ENCODE measurements around the gene BIRC7. TPM values are rescaled to one million over a fixed set of nuclear protein-coding genes. Genes with fewer than 3 reads are reported as not detected.
"Not testable (repeated sequence)": the region's sequence is repeated elsewhere in the genome, so short reads cannot be mapped to it uniquely, and the experiment has no call there.

The BIRC7 gene
- total and polyA plus RNA-seq, 2 donors = 0.09 to 0.87 TPM

DNA sequence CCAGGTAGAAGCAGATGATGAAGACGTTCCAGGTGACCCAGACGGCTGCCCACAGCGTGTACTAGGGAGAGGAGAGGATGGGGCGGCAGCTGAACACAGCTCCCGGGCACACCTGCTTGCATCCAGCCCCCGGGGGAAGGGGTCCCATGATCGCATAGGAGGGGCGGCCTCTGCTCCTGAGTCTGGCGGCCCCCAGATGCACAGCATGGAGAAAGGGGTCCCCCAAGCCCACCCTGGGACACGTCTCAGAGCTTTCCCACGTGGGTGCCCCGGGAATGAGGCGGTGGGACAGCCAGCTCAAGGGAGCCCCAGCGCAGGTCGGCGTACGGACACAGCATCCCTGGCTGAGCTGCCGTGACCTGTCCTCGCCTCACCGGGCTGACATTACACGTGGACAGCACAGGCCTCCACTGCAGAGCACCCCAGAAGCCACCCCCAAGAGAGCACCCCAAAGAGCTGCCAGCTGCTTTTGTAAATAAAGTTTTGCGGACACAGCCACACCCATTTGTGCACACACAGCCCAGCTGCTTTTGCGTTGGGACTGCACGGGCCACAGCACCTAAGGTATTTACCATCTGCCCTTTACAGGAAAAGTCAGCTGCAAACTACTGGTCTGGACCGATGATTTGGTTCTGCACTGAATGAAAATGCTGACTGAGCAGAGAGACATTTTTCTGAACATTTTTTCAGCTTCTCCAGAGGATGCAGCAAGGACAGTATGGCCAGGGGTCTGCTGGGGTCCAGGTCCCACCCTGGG is 13.3 kb downstream of the BIRC7 start:
- H3K36me3 ChIP-seq (ENCODE audit: control insufficient read depth in 2 of 2, insufficient read depth in 2 of 2, low read length in 1 of 2) = no peaks in the 10 kb centered on the region
- peaks cover 41 to 84% of the 10 kb centered on the region in 2 donors for H3K27me3 ChIP-seq (ENCODE audit: control insufficient read depth in 2 of 2, insufficient read depth in 1 of 2, low read length in 1 of 2)
- H3K4me1 ChIP-seq (ENCODE audit: control insufficient read depth in 2 of 2, insufficient read depth in 2 of 2, low read length in 2 of 2) = no peaks in the 10 kb centered on the region
- H3K9me3 ChIP-seq (ENCODE audit: control insufficient read depth in 2 of 2, insufficient read depth in 1 of 2, low read length in 1 of 2) = no peaks in the 10 kb centered on the region
- WGBS = 82% methylated on average over 25 of the region's 25 CpGs
- H3K27ac ChIP-seq (ENCODE audit: low read depth in 1 of 2, low read length in 1 of 2) = no peak overlapping the region
- no peak overlapping the region for H3K4me3 ChIP-seq (ENCODE audit: low read length in 2 of 2)
- DNase-seq (ENCODE audit: low read depth in 6 of 9, low spot score in 9 of 9) = no peak

DNA sequence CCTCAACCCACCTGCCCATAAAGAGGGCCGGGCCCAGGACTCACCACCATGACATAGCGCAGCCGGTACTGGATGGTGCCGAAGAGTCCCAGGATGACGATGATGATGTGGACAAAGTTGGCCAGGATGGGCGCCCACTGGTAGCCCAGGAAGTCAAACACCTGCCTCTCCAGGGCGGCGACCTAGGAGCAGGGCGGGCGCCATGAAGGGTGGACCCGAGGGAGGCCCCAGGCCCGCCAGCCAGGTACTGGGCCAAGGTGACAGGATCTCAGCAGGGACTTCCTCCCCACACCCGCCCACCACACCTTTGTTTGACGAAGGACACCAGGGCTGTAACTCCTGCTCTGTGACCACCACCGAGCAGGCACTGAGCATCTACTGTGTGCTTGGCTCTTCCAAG is 14.2 kb downstream of the BIRC7 start:
- 93% methylated on average over 15 of the region's 15 CpGs for WGBS
- no peak for DNase-seq (ENCODE audit: low read depth in 6 of 9, low spot score in 9 of 9)
- Histone ChIP-seq H3K36me3 (ENCODE audit: control insufficient read depth in 2 of 2, insufficient read depth in 2 of 2, low read length in 1 of 2) (no peaks in the 10 kb centered on the region), H3K27ac (ENCODE audit: low read depth in 1 of 2, low read length in 1 of 2) (no peak overlapping the region), H3K27me3 (ENCODE audit: control insufficient read depth in 2 of 2, insufficient read depth in 1 of 2, low read length in 1 of 2) (peaks cover 50 to 86% of the 10 kb centered on the region in 2 donors), H3K4me3 (ENCODE audit: low read length in 2 of 2) (no peak overlapping the region), H3K4me1 (ENCODE audit: control insufficient read depth in 2 of 2, insufficient read depth in 2 of 2, low read length in 2 of 2) (no peaks in the 10 kb centered on the region), H3K9me3 (ENCODE audit: control insufficient read depth in 2 of 2, insufficient read depth in 1 of 2, low read length in 1 of 2) (no peaks in the 10 kb centered on the region)

DNA sequence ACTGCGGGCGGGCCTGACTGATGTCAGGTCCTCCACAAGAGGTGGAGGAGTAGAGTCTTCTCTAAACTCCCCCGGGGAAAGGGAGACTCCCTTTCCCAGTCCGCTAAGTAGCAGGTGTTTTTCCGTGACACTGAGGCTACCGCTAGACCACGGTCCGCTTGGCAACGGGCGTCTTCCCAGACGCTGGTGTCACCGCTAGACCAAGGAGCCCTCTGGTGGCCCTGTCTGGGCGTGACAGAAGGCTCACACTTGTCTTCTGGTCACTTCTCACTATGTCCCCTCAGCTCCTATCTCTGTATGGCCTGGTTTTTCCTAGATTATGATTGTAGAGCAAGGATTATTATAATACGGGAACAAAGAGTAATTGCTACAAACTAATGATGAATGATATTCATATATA is 15.6 kb downstream of the BIRC7 start:
- not testable (repeated sequence) for H3K27ac ChIP-seq (ENCODE audit: low read depth in 1 of 2, low read length in 1 of 2); H3K4me1 ChIP-seq (ENCODE audit: control insufficient read depth in 2 of 2, insufficient read depth in 2 of 2, low read length in 2 of 2); H3K36me3 ChIP-seq (ENCODE audit: control insufficient read depth in 2 of 2, insufficient read depth in 2 of 2, low read length in 1 of 2); H3K4me3 ChIP-seq (ENCODE audit: low read length in 2 of 2); DNase-seq (ENCODE audit: low read depth in 6 of 9, low spot score in 9 of 9); H3K9me3 ChIP-seq (ENCODE audit: control insufficient read depth in 2 of 2, insufficient read depth in 1 of 2, low read length in 1 of 2)
- WGBS = 41% methylated on average over 12 of the region's 14 CpGs
- H3K27me3 ChIP-seq (ENCODE audit: control insufficient read depth in 2 of 2, insufficient read depth in 1 of 2, low read length in 1 of 2) = peaks cover 62 to 91% of the 10 kb centered on the region in 2 donors

DNA sequence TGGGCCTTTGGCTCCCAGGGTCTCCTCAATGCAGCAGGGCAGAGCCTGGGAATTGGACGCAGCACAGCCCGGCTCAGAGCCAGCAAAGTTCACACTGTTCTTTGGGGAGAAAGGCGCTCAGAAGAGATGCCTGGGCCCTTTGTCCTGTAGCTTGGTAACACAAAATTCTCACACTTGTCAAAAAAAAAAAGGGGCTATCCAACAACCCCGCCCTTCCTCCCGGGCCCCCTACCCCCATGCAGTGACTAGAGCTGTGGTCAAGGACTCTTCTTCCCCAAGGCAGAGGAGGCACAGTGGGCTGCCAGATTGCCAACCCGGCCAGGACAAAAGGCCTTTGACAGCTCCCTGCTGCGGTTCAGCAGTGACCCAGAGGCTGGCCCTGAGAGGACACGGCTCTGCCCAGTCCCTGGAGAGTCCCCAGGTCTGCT is 16.6 kb downstream of the BIRC7 start:
- Histone ChIP-seq H3K4me1 (ENCODE audit: control insufficient read depth in 2 of 2, insufficient read depth in 2 of 2, low read length in 2 of 2) (no peaks in the 10 kb centered on the region), H3K27ac (ENCODE audit: low read depth in 1 of 2, low read length in 1 of 2) (no peak overlapping the region), H3K27me3 (ENCODE audit: control insufficient read depth in 2 of 2, insufficient read depth in 1 of 2, low read length in 1 of 2) (peaks cover 62 to 90% of the 10 kb centered on the region in 2 donors), H3K4me3 (ENCODE audit: low read length in 2 of 2) (no peak overlapping the region), H3K36me3 (ENCODE audit: control insufficient read depth in 2 of 2, insufficient read depth in 2 of 2, low read length in 1 of 2) (no peaks in the 10 kb centered on the region), H3K9me3 (ENCODE audit: control insufficient read depth in 2 of 2, insufficient read depth in 1 of 2, low read length in 1 of 2) (no peaks in the 10 kb centered on the region)
- 68% methylated on average over 8 of the region's 8 CpGs for WGBS
- no peak for DNase-seq (ENCODE audit: low read depth in 6 of 9, low spot score in 9 of 9)

DNA sequence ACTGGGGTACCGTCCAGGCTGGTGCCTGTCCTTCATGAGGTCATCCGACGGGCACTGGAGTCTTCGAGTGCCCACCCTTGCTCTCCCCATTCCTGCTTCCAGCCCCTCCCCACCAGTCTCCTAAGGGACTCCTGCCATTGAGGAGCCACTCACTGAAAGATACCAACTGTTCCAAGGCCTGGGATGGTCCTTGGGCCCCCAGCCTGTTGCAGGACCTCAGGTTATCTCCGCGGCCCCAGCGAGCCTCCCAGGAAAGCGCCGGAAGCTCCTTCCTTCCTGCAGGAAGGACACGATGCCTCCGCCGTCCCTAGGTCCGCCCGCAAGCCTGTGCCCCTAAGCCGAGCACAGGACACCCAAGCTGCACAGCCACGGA is 17.3 kb downstream of the BIRC7 start:
- H3K4me3 ChIP-seq (ENCODE audit: low read length in 2 of 2) = no peak overlapping the region
- H3K36me3 ChIP-seq (ENCODE audit: control insufficient read depth in 2 of 2, insufficient read depth in 2 of 2, low read length in 1 of 2) = no peaks in the 10 kb centered on the region
- DNase-seq (ENCODE audit: low read depth in 6 of 9, low spot score in 9 of 9) = no peak
- no peaks in the 10 kb centered on the region for H3K9me3 ChIP-seq (ENCODE audit: control insufficient read depth in 2 of 2, insufficient read depth in 1 of 2, low read length in 1 of 2)
- H3K27me3 ChIP-seq (ENCODE audit: control insufficient read depth in 2 of 2, insufficient read depth in 1 of 2, low read length in 1 of 2) = peaks cover 58 to 87% of the 10 kb centered on the region in 2 donors
- H3K4me1 ChIP-seq (ENCODE audit: control insufficient read depth in 2 of 2, insufficient read depth in 2 of 2, low read length in 2 of 2) = peaks cover 0 to 3% of the 10 kb centered on the region in 2 donors
- 13% methylated on average over 16 of the region's 16 CpGs for WGBS
- H3K27ac ChIP-seq (ENCODE audit: low read depth in 1 of 2, low read length in 1 of 2) = no peak overlapping the region

DNA sequence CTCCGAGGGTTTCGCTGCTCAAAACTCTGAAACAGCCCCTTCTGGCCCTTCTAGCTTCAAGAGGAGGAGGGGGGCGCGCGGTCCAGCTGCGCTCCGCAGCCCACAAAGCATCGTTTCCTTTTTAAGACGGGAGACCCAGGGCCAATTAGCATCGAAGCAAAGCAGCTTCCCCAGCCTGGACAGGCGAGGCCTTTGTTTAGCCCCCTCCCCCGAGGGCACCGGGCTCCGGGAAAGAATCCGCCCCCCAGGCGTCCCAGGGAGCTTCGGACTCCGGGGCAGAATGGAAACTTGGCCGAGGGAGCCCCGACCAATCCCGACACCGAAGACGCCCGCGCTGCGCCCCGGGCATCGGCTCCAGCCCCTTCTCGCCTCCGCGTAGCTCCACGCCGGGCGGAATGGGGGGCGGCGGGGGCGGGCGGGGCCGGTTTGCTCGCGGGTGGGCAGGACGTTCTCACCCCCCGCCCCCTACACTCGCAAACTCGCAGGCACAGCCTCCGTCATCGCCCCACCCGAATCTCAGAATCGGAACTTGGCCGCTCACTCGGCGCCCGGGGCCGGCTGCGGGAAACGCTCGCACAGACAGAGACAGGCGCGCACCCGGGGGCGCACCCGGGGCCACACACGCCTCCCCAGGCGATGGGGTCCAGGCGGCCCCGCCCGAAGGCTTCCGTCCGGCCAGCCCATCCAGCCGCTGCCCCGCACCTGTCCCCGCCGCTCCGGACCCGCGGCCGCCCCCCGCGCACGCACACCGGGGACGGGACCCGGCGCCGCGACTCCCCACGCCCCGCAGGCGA is 17.9 kb downstream of the BIRC7 start:
- no peaks in the 10 kb centered on the region for H3K9me3 ChIP-seq (ENCODE audit: control insufficient read depth in 2 of 2, insufficient read depth in 1 of 2, low read length in 1 of 2)
- peaks cover 54 to 87% of the 10 kb centered on the region in 2 donors for H3K27me3 ChIP-seq (ENCODE audit: control insufficient read depth in 2 of 2, insufficient read depth in 1 of 2, low read length in 1 of 2)
- 3% methylated on average over 89 of the region's 89 CpGs for WGBS

DNA sequence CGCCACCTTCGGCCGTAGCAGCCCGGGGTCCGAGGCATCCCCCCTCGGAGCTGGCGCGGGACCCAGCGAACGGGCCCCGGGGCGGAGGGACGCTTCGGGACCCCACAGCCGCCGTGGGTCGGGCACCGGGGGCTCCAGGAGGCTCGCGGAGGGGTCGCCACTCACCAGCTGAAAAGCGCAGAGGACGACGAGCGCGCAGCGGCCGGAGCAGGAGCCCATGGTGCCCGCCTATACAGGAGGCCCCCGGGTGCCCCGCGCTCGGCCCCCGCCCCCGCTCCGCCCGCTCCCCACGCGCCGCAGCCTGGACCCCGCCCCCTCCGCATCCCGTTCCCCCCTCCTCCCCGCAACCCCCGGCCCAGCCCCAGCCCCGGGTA is 18.5 kb downstream of the BIRC7 start, which contains the start of gene NKAIN4:
Gene NKAIN4 (minus strand): TSS at position 232 of the 374 bp plus-strand sequence. CDS start 13 bp downstream, at position 219.
- peak within 1 kb of the TSS in 1 of 2 donors; percentile 7 for H3K4me3 ChIP-seq (ENCODE audit: low read length in 2 of 2)
- no peaks in the 10 kb centered on the region for H3K9me3 ChIP-seq (ENCODE audit: control insufficient read depth in 2 of 2, insufficient read depth in 1 of 2, low read length in 1 of 2)
- H3K27me3 ChIP-seq (ENCODE audit: control insufficient read depth in 2 of 2, insufficient read depth in 1 of 2, low read length in 1 of 2) = peaks cover 54 to 87% of the 10 kb centered on the region in 2 donors
- no peaks in the 10 kb centered on the region for H3K36me3 ChIP-seq (ENCODE audit: control insufficient read depth in 2 of 2, insufficient read depth in 2 of 2, low read length in 1 of 2)
- 5% methylated on average over 45 of the region's 46 CpGs for WGBS
- DNase-seq (ENCODE audit: low read depth in 6 of 9, low spot score in 9 of 9) = no peak
- peaks cover 0 to 12% of the 10 kb centered on the region in 2 donors for H3K4me1 ChIP-seq (ENCODE audit: control insufficient read depth in 2 of 2, insufficient read depth in 2 of 2, low read length in 2 of 2)
- H3K27ac ChIP-seq (ENCODE audit: low read depth in 1 of 2, low read length in 1 of 2) = no peak within 1 kb of the TSS

More for the DNA sequence above, 17.9 kb downstream of the BIRC7 start:
- Histone ChIP-seq H3K27ac (ENCODE audit: low read depth in 1 of 2, low read length in 1 of 2) (no peak overlapping the region), H3K36me3 (ENCODE audit: control insufficient read depth in 2 of 2, insufficient read depth in 2 of 2, low read length in 1 of 2) (no peaks in the 10 kb centered on the region), H3K4me3 (ENCODE audit: low read length in 2 of 2) (peak overlapping the region in 1 of 2 donors; percentile 7), H3K4me1 (ENCODE audit: control insufficient read depth in 2 of 2, insufficient read depth in 2 of 2, low read length in 2 of 2) (peaks cover 0 to 9% of the 10 kb centered on the region in 2 donors)
- DNase-seq (ENCODE audit: low read depth in 6 of 9, low spot score in 9 of 9) = no peak

DNA sequence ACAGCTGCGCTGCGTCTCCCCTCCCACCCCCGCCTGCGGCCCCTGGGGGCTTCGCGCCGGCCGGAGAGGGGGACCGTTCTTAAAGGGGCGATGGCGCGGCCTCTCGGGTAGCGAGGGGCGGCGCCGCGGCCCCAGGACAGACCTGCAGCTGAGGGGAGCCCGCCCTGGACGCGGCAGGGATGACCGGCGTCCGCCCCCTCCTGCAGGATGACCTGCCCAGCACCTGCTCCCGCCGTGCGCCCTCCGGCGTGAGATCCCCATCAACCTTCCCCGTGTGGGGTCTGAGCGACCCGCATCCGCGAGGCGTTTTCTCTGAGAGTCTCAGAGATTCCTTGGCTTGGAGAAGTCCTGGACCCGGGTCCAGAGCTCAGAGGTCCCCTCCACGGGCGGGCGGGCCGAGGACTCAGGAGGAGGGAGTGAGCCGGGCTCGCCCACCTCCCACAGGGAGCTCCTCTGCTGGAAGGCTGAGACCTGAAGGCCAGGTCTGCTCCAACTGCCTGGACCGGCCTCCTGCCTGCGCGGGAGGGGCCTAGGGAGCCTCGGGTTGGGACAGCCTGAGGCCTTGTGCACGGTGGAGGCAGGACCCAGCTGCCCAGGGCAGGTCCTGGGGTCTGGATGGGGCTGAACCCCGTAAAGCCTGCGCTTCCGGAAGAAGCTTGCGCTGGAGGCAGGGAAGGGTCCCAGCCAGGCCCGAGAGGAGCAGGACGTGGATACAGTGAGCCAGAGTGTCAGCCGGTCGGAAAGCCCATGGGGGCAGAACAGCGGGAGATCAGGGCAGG is 19.1 kb downstream of the BIRC7 start:
- 11% methylated on average over 56 of the region's 56 CpGs for WGBS
- no peaks in the 10 kb centered on the region for H3K9me3 ChIP-seq (ENCODE audit: control insufficient read depth in 2 of 2, insufficient read depth in 1 of 2, low read length in 1 of 2)
- no peak overlapping the region for H3K27ac ChIP-seq (ENCODE audit: low read depth in 1 of 2, low read length in 1 of 2)
- no peak for DNase-seq (ENCODE audit: low read depth in 6 of 9, low spot score in 9 of 9)
- H3K27me3 ChIP-seq (ENCODE audit: control insufficient read depth in 2 of 2, insufficient read depth in 1 of 2, low read length in 1 of 2) = peaks cover 54 to 86% of the 10 kb centered on the region in 2 donors
- peaks cover 0 to 12% of the 10 kb centered on the region in 2 donors for H3K4me1 ChIP-seq (ENCODE audit: control insufficient read depth in 2 of 2, insufficient read depth in 2 of 2, low read length in 2 of 2)
- H3K36me3 ChIP-seq (ENCODE audit: control insufficient read depth in 2 of 2, insufficient read depth in 2 of 2, low read length in 1 of 2) = no peaks in the 10 kb centered on the region
- H3K4me3 ChIP-seq (ENCODE audit: low read length in 2 of 2) = no peak overlapping the region
